Islet precursor cell (in vitro differentiated cells): Measurements from ENCODE around the gene IQCB1.
"Not testable (repeated sequence)": the region's sequence is repeated elsewhere in the genome, so short reads cannot be mapped to it uniquely, and the experiment has no call there.

Experiments used
- DNase-seq: peaks from one replicate; pipeline ENCODE4 v3.0.0-alpha.2; 2018

Gene IQCB1

GRCh38 chr3:121834671-121835464 lies at the start of gene IQCB1, which contains the start of gene EAF2:
IQCB1 (minus strand) TSS chr3:121835060; CDS start chr3:121828960, 6,100 bp downstream.
EAF2 (plus strand) TSS chr3:121835209; CDS start chr3:121835286, 77 bp downstream.
- peak; percentile 98 for DNase-seq

DNA sequence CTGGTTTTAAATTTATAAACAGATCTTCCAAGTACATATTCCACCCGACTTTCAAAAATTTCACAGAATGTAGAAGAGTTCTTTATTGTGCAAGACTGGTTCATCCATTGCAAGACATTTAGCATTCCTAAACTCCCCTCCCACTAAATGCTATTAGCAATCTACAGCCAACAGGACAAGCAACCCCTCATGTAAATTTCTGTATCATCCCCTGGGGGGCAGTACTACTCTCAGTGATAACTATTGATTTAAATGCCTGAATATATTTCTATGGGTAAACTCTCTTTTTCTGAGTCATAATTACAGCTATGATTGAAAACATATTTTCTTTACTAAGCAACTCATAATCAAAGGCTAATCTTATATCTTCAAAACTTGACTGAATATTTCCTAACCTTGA lies 48.6 kb upstream of the IQCB1 start:
- DNase-seq: no peak

GRCh38 chr3:121878411-121878810 lies 43.6 kb upstream of the IQCB1 start:
- DNase-seq: no peak

GRCh38 chr3:121871430-121871829 lies 36.6 kb upstream of the IQCB1 start:
- DNase-seq: no peak

GRCh38 chr3:121870717-121871116 lies 35.9 kb upstream of the IQCB1 start:
- no peak for DNase-seq

DNA sequence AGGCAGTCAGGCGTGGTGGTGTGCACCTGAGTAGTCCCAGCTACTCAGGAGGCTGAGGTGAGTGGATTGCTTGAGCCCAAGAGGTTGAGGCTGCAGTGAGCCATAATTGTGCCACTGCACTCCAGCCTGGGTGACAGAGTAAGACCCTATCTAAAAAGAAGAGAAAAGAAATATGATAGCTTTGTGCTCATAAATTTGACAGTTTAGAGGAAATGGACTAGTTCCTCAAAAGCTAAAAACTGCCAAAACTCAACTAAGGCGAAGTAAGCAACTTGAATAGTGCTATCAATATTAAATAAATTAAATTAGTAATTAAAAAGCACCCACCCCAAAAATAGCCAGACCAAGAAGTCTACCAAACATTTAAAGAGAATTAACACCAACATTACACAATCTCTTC lies 34.9 kb upstream of the IQCB1 start:
- no peak for DNase-seq

- DNase-seq: no peak
Observed at GRCh38 chr3:121863801-121864200, 28.9 kb upstream of the IQCB1 start.

- not testable (repeated sequence) for DNase-seq
Observed at GRCh38 chr3:121863247-121863646, 28.4 kb upstream of the IQCB1 start.

DNA sequence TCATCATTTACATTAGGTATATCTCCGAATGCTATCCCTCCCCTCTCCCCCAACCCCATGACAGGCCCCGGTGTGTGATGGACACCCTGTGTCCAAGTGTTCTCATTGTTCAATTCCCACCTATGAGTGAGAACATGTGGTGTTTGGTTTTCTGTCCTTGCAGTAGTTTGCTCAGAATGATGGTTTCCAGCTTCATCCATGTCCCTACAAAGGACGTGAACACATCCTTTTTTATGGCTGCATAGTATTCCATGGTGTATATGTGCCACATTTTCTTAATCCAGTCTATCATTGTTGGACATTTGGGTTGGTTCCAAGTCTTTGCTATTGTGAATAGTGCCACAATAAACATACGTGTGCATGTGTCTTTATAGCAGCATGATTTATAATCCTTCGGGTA lies 22.9 kb upstream of the IQCB1 start:
- DNase-seq: not testable (repeated sequence)

- no peak for DNase-seq
Observed at GRCh38 chr3:121855555-121855954, 20.7 kb upstream of the IQCB1 start.

DNA sequence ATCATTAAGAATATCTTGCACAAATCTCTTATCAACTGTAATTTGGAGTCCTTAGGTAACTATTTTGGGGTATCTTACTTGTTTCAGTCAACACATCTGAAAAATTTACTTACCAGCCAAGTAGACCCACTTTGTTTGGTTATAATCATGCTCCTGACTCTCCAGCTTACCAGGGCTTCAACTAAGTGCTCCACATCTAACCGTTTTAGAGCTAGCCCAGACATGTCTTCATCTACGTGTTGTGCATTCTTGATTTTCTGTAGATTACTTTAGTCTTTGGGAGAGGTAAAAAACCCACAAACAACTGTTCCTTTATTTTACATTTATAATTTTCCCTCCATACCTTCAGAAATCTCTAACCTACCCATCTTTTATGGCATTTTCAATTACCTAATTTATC lies 17.4 kb upstream of the IQCB1 start:
- DNase-seq: no peak

DNA sequence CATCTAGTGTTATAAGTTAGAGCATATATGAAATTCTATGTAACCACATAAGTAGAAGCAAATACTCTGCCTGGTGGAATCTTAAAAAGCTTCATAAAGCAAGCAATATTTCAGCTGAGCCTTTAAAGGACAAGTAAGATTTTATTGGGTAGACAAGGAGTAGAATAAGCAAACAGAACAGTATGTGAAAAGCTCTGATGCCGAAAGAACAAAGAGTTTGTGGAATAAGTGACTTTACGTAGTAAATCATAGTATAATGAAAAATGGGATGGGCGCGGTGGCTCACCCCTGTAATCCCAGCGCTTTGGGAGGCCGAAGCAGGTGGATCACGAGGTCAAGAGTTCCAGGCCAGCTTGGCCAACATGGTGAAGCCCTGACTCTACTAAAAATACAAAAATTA lies 10.0 kb upstream of the IQCB1 start:
- no peak for DNase-seq

DNA sequence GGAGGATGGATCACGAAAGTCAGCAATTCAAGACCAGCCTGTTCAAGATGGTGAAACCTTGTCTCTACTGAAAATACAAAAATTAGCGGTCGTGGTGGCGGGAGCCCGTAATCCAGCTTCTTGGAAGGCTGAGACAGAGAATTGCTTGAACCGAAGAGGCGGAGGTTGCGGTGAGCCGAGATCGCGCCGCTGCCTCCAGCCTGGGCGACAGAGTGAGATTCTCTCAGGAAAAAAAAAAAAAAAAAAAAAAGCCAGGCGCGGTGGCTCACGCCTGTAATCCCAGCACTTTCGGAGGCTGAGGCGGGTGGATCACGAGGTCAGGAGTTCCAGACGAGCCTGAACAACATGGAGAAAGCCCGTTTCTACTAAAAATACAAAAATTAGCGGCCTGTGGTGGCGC lies 5.1 kb upstream of the IQCB1 start:
- no peak for DNase-seq

- no peak for DNase-seq
Observed at GRCh38 chr3:121836481-121836880, 1.6 kb upstream of the IQCB1 start.

GRCh38 chr3:121836064-121836463 lies 1.2 kb upstream of the IQCB1 start:
- DNase-seq: no peak

- no peak for DNase-seq
Observed at GRCh38 chr3:121835465-121835801, 573 bp upstream of the IQCB1 start.

DNA sequence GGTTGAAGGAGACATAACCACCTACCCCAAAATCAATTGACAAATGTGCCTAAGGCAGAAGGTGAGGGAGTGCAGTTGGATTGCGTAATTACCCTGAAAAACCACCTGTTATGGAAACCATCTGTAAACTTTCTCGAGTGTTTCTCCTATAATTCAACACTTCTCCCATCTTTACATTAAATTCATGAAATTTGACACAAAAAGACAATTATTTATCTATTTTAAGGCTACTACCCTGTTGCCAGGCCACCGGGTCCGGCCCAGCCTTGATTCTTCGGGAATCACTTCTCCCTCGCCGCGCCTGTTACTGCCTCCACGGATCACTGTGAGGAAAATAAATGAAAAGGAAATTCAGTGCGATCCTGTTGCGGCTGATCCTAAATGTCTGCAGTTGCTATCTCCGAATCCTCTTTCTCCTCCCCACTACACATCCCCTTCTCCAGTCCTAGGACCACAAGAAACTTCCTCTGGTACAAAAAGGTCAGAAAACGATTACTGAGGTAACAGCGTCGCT lies 646 bp downstream of the IQCB1 start:
- no peak for DNase-seq

DNA sequence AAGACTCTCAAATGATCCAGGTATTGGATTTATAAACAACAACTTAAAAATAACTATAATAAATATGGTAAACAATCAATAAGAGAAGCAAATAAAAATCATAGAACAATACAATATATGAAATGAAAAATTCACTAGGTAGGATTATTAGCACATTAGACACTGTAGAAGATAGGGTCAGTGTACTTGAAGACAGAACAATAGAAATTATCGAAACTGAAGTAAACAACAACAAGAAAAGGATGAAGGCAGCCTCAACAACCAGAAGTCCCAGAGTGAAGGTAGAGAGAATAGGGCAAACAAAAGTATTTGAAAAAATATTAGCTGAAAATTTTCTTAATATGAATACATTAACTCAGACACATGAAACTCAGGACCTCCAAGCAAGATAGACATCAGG lies 11.9 kb downstream of the IQCB1 start:
- no peak for DNase-seq

DNA sequence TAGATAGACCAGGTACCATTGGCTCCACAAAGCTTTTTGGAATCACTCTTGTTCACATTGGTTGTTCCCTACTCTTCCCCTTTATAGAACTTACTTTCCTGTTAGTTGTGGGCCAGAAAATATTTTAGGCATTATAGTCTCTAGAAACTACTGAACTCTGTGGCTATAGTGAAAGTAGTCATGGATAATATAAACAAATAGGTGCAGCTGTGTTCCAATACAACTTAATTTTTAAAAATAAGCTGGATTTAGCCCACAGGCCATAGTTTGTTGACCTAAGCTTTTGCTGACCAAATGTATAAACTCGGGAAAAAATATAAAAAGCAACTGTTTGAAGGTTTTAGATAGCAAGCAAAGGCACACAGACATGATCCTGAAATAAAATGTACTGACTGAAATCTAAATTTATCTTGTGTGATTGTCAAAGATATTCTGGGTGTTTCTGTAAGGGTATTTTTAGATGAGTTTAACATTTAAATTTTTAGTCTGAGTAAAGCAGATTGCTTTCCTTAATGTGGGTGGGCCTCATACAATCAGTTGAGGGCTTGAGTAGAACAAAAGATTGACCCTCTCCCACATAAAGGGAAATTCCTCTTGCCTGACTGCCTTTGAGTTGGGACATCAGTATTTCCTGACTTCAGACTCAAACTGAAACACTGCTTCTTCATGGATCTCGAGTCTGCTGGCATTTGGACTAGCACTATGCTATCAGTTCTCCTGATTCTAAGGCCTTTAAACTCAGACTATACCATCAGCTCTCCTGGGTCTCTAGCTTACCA lies 13.2 kb downstream of the IQCB1 start:
- no peak for DNase-seq

DNA sequence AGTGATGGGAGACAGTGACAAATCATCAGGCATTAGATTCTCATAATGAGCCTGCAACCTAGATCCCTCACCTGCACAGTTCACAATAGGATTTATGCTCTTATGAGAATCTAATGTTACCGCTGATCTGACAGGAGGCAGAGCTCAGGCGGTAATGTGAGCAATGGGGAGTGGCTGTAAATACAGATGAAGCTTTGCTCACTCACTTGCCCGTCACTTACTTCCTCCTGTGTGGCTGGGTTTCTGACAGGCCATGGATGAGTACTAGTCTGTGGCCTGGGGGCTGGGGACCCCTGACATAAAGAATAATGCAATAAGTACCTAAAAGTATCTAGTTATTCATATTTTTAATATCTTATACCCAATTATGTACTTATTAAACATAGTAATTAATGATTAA lies 15.6 kb downstream of the IQCB1 start:
- no peak for DNase-seq

DNA sequence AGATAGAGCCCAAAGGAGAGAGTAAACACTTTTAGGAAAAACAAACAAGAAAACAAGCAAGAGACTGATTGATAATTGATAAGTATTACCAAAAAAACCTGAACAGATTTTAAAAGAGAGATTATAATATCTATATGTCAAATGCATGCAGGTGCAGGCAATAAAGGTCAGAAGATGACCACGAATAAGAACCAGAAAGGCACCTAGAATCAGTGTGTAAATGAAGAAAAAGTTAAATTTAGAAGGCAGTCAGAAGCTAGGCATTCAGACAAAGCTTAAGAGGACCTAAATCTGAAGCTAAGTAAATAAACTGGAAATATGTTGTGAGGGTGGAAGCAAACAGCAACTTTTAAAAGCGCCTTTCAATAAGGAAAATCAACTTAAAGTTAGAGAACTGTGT lies 16.3 kb downstream of the IQCB1 start:
- DNase-seq: no peak

DNA sequence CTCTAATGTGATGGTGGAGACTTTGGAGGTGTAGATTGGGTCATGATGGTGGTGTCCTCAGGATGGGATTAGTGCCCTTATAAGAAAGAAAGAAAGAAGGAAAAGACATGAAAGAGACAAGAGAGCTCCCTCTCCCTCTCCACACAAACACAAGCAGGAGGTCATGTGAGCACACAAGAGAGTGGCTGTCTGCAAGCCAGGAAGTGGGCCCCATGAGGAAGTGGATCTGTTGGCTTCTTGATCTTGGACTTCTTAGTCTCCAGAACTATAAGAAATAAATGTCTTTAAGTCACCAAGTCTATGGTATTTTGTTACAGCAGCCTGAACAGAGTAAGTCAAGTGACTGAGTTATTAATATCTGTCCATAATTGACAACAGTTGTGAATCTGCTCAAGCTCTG lies 17.1 kb downstream of the IQCB1 start:
- DNase-seq: no peak

DNA sequence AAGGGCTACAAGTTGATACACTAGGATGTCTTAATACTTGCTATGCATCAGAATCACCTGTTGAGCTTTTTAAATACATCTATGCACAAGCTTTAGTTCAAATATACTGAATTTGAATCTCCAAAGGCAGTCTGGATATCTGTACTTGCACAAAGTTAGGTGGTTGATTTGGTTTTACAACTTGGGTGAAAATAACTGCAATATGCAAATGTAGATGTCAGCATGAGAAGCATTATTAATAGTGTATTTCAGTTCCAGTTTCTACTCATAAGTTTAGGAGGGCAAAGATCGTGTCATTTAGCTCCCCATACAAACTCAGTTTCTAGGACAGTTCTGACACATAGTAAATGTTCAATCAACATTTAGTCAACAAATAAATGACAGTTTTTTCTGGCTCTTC lies 25.6 kb downstream of the IQCB1 start:
- DNase-seq: no peak

GRCh38 chr3:121803771-121804320 lies 31.0 kb downstream of the IQCB1 start:
- no peak for DNase-seq
